ENCODE results near the gene TLR8.
"Not testable (repeated sequence)": the region's sequence is repeated elsewhere in the genome, so short reads cannot be mapped to it uniquely, and the experiment has no call there.

TLR8 gene

GRCh38 chrX:12899506-12899905 lies 6.9 kb upstream of the TLR8 start:
- DNase-seq = no peak

DNA sequence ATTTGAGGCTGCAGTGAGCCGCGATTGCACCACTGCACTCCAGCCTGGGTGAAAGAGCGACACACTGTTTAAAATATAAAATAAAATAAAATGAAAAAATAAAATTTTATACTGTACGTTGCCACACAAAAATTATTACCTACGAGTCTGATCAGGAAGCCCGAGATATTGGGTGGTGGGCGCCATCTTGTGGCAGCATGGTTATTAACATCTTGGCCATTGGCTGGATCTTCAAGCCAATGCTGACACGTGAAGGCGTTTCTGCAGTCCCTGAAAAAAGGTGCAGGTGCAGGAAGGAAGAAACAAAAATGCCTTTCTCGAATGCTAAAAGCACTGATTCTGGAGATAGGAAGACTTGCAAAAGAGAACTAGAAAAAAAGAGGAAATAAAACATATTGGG lies 4.9 kb upstream of the TLR8 start:
- DNase-seq = peak; percentile 42

DNA sequence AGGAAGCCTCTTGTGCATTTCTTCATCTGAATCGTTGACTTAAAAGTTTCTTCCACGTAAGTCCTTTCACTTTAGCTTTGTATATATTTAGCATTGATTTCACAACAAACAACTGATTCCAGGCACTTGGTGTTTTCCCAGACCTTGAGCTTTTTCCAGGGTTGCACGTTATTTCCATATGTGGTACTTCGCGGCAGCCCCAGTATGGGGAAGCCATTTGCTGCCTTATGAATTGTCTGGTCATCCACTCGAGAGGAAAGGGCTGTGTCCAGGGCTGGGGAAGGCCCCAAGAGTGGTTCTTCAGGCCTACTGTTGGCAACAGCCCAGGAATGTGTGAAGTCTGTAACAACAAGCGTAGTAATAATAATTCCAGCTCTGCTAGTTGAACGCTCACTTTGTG lies 2.8 kb upstream of the TLR8 start:
- no peak for DNase-seq

GRCh38 chrX:12910423-12911121 lies 4.2 kb downstream of the TLR8 start:
- no peak for DNase-seq

GRCh38 chrX:12911122-12911470 lies 4.7 kb downstream of the TLR8 start:
- DNase-seq = no peak

DNA sequence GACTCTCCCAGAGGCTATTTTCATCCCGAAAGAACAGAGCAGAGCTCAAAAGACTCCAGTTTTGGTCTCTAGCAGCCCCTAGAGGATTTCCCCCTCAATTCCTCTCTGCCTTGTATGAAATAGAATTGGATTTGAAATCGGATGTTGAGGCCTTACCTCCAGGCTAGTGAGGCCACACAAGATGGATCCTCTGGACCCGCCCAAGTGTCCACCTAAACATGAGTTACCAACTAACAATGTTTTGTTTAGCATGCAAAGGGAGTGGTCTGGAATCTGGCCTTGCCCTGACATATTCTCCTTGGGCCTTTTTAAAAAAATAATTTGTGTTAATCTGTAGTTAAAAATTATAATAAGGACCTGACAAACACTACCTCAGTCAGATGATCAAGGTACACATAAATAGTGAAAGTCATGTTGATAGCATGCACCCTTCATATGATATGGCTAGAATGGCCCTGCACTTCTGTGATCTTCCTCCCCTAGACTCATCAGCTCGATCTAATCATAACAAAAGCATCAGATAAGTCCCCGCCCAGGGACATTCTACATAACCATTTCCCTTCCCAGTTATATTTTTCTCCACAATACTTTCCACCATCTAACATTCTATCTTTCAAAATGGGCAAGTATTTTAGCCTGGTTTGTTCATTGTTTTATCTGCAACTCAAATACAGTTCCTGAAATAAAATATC lies 6.5 kb downstream of the TLR8 start:
- no peak for DNase-seq

- DNase-seq = no peak
These were observed 11.3 kb downstream of the TLR8 start for GRCh38 chrX:12917753-12918152.

DNA sequence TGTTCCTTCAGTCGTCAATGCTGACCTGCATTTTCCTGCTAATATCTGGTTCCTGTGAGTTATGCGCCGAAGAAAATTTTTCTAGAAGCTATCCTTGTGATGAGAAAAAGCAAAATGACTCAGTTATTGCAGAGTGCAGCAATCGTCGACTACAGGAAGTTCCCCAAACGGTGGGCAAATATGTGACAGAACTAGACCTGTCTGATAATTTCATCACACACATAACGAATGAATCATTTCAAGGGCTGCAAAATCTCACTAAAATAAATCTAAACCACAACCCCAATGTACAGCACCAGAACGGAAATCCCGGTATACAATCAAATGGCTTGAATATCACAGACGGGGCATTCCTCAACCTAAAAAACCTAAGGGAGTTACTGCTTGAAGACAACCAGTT lies 12.6 kb downstream of the TLR8 start:
- DNase-seq = no peak

- no peak for DNase-seq
These were observed 13.2 kb downstream of the TLR8 start for GRCh38 chrX:12919620-12920019.

GRCh38 chrX:12920990-12921389 lies 14.6 kb downstream of the TLR8 start:
- no peak for DNase-seq

GRCh38 chrX:12921886-12922598 lies 15.6 kb downstream of the TLR8 start:
- no peak for DNase-seq

DNA sequence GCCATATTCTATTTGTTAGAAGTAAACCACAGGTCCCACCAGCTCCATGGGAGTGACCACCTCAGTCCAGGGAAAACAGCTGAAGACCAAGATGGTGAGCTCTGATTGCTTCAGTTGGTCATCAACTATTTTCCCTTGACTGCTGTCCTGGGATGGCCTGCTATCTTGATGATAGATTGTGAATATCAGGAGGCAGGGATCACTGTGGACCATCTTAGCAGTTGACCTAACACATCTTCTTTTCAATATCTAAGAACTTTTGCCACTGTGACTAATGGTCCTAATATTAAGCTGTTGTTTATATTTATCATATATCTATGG lies 16.1 kb downstream of the TLR8 start:
- DNase-seq = no peak

DNA sequence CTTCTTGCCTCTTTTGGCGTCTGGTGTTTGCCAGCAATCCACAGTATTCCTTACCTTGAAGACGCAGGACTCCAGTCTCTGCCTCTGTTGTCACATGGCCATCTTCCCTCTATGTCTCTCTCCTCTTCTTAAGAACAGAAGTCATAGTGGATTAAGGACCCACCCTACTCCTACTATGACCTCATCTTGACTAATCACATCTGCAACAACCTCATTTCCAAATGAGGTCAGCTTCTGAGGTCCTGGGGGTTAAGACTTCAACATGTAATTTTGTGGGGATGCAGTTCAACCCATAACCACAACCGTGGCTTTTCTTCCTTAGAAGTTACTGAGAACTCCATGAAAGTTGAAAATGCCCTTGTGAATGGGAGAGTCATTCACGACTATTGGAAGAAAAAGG lies 23.3 kb downstream of the TLR8 start:
- DNase-seq = no peak

GRCh38 chrX:12930150-12930549 lies 23.7 kb downstream of the TLR8 start:
- DNase-seq = no peak

GRCh38 chrX:12932244-12932643 lies 25.8 kb downstream of the TLR8 start:
- no peak for DNase-seq

- no peak for DNase-seq
These were observed 28.4 kb downstream of the TLR8 start for GRCh38 chrX:12934850-12935249.

DNA sequence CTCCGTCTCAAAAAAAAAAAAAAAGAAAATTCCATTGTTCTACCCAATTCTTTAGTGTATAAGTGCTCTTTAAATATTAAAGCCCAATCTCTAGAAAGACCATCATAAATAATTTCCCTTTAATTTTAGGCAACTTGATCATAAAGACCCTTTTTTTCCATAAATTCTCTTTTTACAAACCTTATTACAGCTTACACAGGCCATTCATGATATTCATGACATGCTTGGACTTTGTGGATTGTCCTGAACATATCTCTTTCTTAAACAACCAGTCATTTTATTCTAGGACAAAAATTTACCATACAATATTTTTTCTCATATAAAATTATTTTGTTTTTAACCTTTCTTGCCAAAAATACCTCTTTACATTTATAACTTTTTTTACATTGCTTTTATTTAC lies 30.5 kb downstream of the TLR8 start:
- DNase-seq = no peak

GRCh38 chrX:12940471-12940870 lies 34.1 kb downstream of the TLR8 start:
- not testable (repeated sequence) for DNase-seq

DNA sequence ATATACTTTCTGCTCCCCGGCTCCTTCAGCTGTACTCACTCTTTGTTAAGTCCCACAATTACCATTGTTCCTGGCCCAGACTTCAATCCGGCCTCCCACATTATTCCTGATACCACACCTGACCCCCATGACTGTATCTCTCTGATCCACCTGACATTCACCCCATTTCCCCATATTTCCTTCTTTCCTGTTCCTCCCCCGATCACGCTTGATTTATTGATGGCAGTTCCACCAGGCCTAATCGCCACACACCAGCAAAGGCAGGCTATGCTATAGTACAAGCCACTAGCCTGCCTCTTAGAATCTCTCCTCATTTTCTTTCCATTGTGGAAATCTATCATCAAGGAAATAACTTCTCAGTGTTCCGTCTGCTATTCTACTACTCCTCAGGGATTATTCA lies 37.2 kb downstream of the TLR8 start:
- DNase-seq = not testable (repeated sequence)

GRCh38 chrX:12944452-12944851 lies 38.0 kb downstream of the TLR8 start:
- not testable (repeated sequence) for DNase-seq

DNA sequence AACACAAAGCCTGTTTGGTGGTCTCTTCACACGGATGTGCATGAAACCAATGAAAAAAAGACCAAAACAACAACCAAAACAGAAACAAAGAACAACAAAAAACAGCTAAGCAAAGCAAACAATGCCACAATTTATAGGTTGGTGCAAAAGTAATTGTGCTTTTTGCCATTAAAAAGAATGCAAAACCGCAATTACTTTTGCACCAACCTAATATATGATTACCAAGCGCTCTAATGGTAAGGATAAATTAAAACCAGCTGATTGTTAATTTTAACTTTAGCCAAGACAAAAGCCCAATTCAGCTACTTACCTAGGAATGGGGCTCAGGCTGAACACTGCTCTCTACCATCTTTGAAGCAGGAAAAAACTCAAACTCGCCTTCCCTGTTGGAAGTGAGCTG lies 39.1 kb downstream of the TLR8 start:
- DNase-seq = no peak

DNA sequence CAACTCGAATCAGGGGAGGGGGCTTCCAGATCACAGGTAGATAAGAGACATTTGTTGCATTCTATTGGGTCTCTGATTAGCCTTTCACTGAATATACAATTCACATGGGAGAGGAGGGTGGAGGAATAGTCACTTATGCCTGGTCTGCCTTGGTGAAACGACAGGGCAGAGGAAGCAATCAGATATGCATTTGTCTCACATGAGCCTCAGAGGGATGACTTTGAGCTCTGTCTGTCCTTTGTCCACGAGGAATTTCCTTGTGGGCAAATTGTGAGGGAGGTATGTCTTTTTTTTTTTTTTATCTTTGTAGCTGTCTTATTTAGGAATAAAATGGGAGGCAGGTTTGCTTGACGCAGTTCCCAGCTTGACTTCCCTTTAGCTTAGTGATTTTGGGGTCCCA lies 40.0 kb downstream of the TLR8 start:
- no peak for DNase-seq

DNA sequence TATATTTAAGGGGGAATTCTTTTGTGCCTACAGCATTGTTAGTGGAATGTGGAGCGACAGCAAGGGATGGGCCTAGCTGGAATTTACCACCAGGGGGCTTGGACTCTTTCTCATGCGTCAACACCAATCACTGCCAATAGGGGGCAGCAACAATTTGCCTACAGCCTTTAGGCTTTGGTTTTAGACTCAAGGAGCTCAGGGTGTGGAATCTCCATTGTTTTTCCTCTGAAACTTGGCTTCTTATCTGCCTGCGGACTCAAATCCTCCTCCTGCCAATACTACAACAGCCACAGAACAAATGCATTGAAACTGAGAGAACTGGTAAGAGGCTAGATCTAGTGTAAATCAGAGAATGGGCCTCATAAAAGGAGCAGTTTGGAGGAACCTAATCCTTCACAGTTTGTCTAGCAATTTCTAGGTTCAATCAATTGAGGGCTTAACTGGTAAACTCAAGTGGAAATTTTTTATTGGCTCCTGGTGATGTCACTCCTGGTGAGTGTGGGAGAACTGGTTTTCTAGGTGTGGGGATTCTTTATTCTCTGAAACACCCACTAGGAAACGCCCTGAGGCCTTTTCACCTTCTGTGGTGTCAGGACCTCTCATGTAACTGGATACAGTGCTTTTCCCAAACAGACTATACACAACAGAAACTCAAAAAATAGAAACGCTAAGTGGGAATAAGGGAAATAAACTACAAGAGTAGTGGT lies 40.6 kb downstream of the TLR8 start:
- peak; percentile 68 for DNase-seq
